Right lobe of liver (tissue), 6 donors: ENCODE data around the gene CAMK2D. TPM values are rescaled to one million over a fixed set of nuclear protein-coding genes. Genes with fewer than 3 reads are reported as not detected.

Experiments used
- ATAC-seq, 4 donors: fragments of 200-7000 bp; cut with Tn5 transposase; one replicate each; pipeline ENCODE4 v1.9.1; 2020; ENCODE audit warnings: mild to moderate bottlenecking in 4 of 4, moderate library complexity in 4 of 4
- DNase-seq, 3 donors: peaks; one replicate each; pipeline ENCODE4 v3.0.0-alpha.2; 2020
- H3K27ac ChIP-seq, 3 donors: fragments of 200-600 bp; one replicate each; pipeline ENCODE4 v1.8.0; 2022
- H3K27me3 ChIP-seq, 2 donors: fragments of 200-600 bp; one replicate each; pipeline ENCODE4 v1.8.0; 2022
- H3K36me3 ChIP-seq, 4 donors: fragments of 200-600 bp; sonication (generic) in 1 of 4; one replicate each; pipeline versions ENCODE4 v1.5.1 to v1.8.0; 2017 to 2022; ENCODE audit warnings: control low read depth in 1 of 4
- H3K4me1 ChIP-seq, 4 donors: fragments of 200-600 bp; sonication (generic) in 1 of 4; one replicate each; pipeline versions ENCODE4 v1.5.1 to v1.8.0; 2017 to 2022; ENCODE audit warnings: control low read depth in 1 of 4
- H3K4me3 ChIP-seq, 3 donors: fragments of 200-600 bp; one replicate each; pipeline ENCODE4 v1.8.0; 2022
- H3K9me3 ChIP-seq, 4 donors: fragments of 200-600 bp; sonication (generic) in 1 of 4; one replicate each; pipeline versions ENCODE4 v1.5.1 to v1.8.0; 2017 to 2022; ENCODE audit warnings: control low read depth in 1 of 4
- CTCF ChIP-seq, 4 donors: fragments of 200-600 bp in 3 of 4; fragments of 450-650 bp in 1 of 4; IDR thresholded peaks; one replicate each; pipeline versions ENCODE4 v1.5.1 to v1.8.0; 2016 to 2022; ENCODE audit warnings: antibody characterized with exemption in 4 of 4, mild to moderate bottlenecking in 2 of 4
- POLR2A ChIP-seq: fragments of 450-650 bp; IDR thresholded peaks from one replicate; pipeline ENCODE4 v1.6.1; 2017; ENCODE audit warnings: antibody characterized with exemption, mild to moderate bottlenecking
- WGBS: methylation state at CpG from one replicate; pipeline ENCODE4 v1.1.6; 2018; ENCODE audit warnings: low coverage, low lambda C conversion rate; ENCODE audit not compliant: insufficient coverage; ENCODE audit errors: missing lambda C conversion rate; 5-methylcytosine and 5-hydroxymethylcytosine counted together
- intact Hi-C, 2 donors: fragments of 100-400 bp; cut with DNase I; formaldehyde crosslinking; loops; one replicate each; pipeline versions ENCODE4 v1.11.2 to v1.14.1; 2022
- total RNA-seq, 6 experiments: library from RNA; depleted of rRNA in 2 of 6; stranded (reverse); fragments of >200 nt in 2 of 6; fragmentation: NEBNext Ultra II Directional in 3 of 6; extraction: Animal tissue kit (Norgen Biotek cat#: 25700) in 3 of 6; gene quantifications; one replicate each; pipeline versions ENCODE4 v1.1.0 to v1.2.4, GENCODE V29; 2016 to 2023
- donor health status: DM: no; HTN: yes; CAD: no.
- donor health status: DM: no; HTN: no; CAD: no.
- donor health status: DM: no; HTN: no; CAD: no.
- donor health status: DM: no; HTN: yes; CAD: no.
- donor health status: DM: no; HTN: yes; CAD: no.

CAMK2D gene
- total RNA-seq, 6 experiments from 2014 or later, result 17.0 to 30.6 (median 22.6) TPM

DNA sequence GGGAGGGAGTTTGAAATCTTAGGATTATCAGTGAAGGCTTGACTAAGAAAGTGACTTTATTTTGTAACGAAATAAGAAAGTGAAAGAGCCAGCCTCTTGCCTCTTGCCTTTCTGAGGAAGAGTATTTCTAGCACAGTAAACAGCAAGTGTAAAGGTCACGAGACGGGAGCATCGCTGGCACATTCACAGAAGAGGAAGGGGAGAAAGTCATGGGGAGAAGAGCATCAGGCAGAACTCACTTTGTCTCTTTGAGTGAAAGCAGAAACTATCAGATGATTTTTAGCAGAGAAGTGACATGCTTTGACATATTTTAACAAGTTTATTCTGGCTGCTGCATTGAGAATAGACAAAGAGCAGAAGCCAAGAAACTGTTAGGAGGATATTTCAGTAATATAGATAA, 313.8 kb downstream of the CAMK2D start:
- Histone ChIP-seq H3K27me3 (no peaks in the 10 kb centered on the region), H3K4me3 (no peak overlapping the region), H3K36me3 (no peaks in the 10 kb centered on the region), H3K27ac (peak overlapping the region in 2 of 3 donors; percentile 9 to 15), H3K9me3 (no peaks in the 10 kb centered on the region), H3K4me1 (peaks cover 0 to 26% (median 0%) of the 10 kb centered on the region in 4 donors)
- intact Hi-C loops, result no loop called here
- no peak for TF ChIP-seq POLR2A
- TF ChIP-seq CTCF (IDR thresholded peaks at IDR 0.05), result no peak
- ATAC-seq (peak; percentile 61 to 68 (median 66)), DNase-seq (peak in 1 of 3 donors; percentile 24)
- 2% methylated on average over 4 of the region's 4 CpGs for WGBS

GRCh38 chr4:113447061-113447460, 314.5 kb downstream of the CAMK2D start:
- Histone ChIP-seq H3K27me3 (no peaks in the 10 kb centered on the region), H3K4me1 (peaks cover 0 to 26% (median 0%) of the 10 kb centered on the region in 4 donors), H3K4me3 (no peak overlapping the region), H3K27ac (peak overlapping the region in 1 of 3 donors; percentile 15), H3K36me3 (no peaks in the 10 kb centered on the region), H3K9me3 (no peaks in the 10 kb centered on the region)
- intact Hi-C loops, result no loop called here
- ATAC-seq, result no peak
- no peak for TF ChIP-seq CTCF (IDR thresholded peaks at IDR 0.05)
- TF ChIP-seq POLR2A, result no peak
- 87% methylated on average over 3 of the region's 3 CpGs for WGBS
- no peak for DNase-seq

DNA sequence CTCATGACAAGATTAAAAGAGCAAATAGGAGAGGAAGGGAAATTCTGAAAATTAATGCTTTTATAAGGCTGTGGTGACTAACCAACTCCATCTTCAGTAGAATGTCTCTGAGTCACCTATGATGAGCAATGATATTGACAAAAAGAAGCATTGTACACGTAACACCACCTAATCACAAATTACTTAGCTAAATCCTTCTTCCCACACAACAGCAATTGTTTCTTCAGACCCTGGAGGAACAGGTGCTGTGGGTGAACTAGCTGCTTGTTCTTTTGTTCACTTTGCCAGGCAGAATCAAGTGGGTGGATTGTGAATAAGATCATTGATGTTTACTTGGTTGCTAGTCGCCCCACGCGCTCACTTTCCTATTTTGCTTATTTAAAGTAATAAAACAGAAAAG, 315.5 kb downstream of the CAMK2D start:
- H3K4me3 ChIP-seq, result no peak overlapping the region
- no peak overlapping the region for H3K27ac ChIP-seq
- intact Hi-C loops, result no loop called here
- H3K27me3 ChIP-seq, result no peaks in the 10 kb centered on the region
- H3K4me1 ChIP-seq, result peaks cover 0 to 26% (median 0%) of the 10 kb centered on the region in 4 donors
- TF ChIP-seq POLR2A (no peak), CTCF (IDR thresholded peaks at IDR 0.05) (no peak)
- peak in 1 of 4 donors; percentile 26 for ATAC-seq
- no peaks in the 10 kb centered on the region for H3K36me3 ChIP-seq
- DNase-seq, result no peak
- WGBS, result 81% methylated on average over 4 of the region's 4 CpGs
- no peaks in the 10 kb centered on the region for H3K9me3 ChIP-seq

GRCh38 chr4:113445286-113445685, 316.3 kb downstream of the CAMK2D start:
- WGBS, result 82% methylated on average over 5 of the region's 5 CpGs
- Histone ChIP-seq H3K27ac (no peak overlapping the region), H3K27me3 (no peaks in the 10 kb centered on the region), H3K36me3 (no peaks in the 10 kb centered on the region), H3K4me1 (peaks cover 0 to 26% (median 0%) of the 10 kb centered on the region in 4 donors), H3K9me3 (no peaks in the 10 kb centered on the region), H3K4me3 (no peak overlapping the region)
- DNase-seq, result no peak
- TF ChIP-seq POLR2A (no peak), CTCF (IDR thresholded peaks at IDR 0.05) (no peak)
- intact Hi-C loops, result no loop called here
- peak in 2 of 4 donors; percentile 29 to 44 for ATAC-seq

DNA sequence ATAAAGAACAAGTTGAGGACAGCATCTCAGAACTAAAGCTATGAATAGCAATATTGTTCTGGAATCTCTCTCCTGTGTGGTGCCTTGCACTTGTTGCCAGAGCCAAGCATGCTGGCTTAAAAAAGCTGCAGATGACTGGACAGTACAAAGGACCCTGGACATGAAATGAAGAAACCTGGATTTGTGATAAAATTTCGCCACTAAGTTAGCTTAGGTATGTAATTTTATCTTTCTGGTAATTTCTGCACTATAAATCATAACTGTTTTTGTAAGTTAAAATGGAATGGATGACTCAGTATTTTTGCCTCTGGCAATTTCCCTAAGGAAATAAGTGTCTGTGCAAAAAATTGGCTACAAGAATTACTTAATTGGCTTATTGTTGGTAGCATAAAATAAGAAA, 317.2 kb downstream of the CAMK2D start:
- Histone ChIP-seq H3K27me3 (no peaks in the 10 kb centered on the region), H3K4me1 (peaks cover 0 to 19% (median 0%) of the 10 kb centered on the region in 4 donors), H3K9me3 (no peaks in the 10 kb centered on the region), H3K36me3 (no peaks in the 10 kb centered on the region), H3K4me3 (no peak overlapping the region), H3K27ac (no peak overlapping the region)
- TF ChIP-seq CTCF (IDR thresholded peaks at IDR 0.05), result no peak
- no peak for TF ChIP-seq POLR2A
- 56% methylated on average over 1 of the region's 1 CpG for WGBS
- no peak for DNase-seq
- intact Hi-C loops, result no loop called here
- ATAC-seq, result no peak
